Uterus (tissue), 2 donors: Measurements from ENCODE around the gene GHR.

Experiments used
- POLR2A ChIP-seq, 2 donors: fragments of 450-650 bp; IDR thresholded peaks; one replicate each; pipeline ENCODE4 v1.6.1; 2016; ENCODE audit warnings: antibody characterized with exemption in 2 of 2, mild to moderate bottlenecking in 1 of 2, moderate library complexity in 1 of 2
- TF ChIP-seq, protein P1 (sequence below), 4 experiments: fragments of 200-600 bp in 2 of 4; fragments of 450-650 bp in 2 of 4; sonication (generic) in 2 of 4; IDR thresholded peaks; one replicate each; pipeline ENCODE4 v1.5.1; 2016 to 2019; ENCODE audit warnings: antibody characterized with exemption in 4 of 4, mild to moderate bottlenecking in 2 of 4, moderate library complexity in 1 of 4

- TF ChIP-seq, protein P1, sequence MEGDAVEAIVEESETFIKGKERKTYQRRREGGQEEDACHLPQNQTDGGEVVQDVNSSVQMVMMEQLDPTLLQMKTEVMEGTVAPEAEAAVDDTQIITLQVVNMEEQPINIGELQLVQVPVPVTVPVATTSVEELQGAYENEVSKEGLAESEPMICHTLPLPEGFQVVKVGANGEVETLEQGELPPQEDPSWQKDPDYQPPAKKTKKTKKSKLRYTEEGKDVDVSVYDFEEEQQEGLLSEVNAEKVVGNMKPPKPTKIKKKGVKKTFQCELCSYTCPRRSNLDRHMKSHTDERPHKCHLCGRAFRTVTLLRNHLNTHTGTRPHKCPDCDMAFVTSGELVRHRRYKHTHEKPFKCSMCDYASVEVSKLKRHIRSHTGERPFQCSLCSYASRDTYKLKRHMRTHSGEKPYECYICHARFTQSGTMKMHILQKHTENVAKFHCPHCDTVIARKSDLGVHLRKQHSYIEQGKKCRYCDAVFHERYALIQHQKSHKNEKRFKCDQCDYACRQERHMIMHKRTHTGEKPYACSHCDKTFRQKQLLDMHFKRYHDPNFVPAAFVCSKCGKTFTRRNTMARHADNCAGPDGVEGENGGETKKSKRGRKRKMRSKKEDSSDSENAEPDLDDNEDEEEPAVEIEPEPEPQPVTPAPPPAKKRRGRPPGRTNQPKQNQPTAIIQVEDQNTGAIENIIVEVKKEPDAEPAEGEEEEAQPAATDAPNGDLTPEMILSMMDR (IDR thresholded peaks at IDR 0.05) = no peak
- no peak for TF ChIP-seq POLR2A (IDR thresholded peaks at IDR 0.05)
Observed at GRCh38 chr5:42593591-42593990, 170.4 kb downstream of the GHR start.
